ENCODE data around the gene PILRA. TPM values are rescaled to one million over a fixed set of nuclear protein-coding genes. Genes with fewer than 3 reads are reported as not detected.
"Not testable (repeated sequence)": the region's sequence is repeated elsewhere in the genome, so short reads cannot be mapped to it uniquely, and the experiment has no call there.

The PILRA gene
- total and polyA plus RNA-seq, 2 experiments from 2014 or later = 0.38 to 5.3 TPM

DNA sequence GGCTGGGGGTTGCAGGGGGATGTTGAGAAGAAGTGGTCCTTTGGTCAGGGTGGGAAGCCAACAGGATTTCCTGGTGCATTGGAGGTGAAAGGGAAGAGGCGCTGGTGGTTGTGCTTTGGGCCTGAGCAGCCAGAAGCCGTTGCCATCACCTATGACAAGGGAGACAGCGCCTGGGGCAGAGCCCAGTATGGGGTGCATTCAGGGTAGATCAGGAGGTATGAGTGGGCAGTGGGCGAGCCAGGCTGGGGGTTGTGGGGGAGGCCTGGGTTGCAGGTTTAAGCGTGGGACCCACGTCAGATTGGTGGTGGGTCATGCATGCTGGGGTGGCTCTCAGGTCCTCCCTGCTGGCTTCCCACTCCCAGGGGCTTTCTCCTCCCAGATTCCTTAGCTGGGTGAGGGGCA is 21.6 kb upstream of the PILRA start (continued):
- TF ChIP-seq, protein P1, sequence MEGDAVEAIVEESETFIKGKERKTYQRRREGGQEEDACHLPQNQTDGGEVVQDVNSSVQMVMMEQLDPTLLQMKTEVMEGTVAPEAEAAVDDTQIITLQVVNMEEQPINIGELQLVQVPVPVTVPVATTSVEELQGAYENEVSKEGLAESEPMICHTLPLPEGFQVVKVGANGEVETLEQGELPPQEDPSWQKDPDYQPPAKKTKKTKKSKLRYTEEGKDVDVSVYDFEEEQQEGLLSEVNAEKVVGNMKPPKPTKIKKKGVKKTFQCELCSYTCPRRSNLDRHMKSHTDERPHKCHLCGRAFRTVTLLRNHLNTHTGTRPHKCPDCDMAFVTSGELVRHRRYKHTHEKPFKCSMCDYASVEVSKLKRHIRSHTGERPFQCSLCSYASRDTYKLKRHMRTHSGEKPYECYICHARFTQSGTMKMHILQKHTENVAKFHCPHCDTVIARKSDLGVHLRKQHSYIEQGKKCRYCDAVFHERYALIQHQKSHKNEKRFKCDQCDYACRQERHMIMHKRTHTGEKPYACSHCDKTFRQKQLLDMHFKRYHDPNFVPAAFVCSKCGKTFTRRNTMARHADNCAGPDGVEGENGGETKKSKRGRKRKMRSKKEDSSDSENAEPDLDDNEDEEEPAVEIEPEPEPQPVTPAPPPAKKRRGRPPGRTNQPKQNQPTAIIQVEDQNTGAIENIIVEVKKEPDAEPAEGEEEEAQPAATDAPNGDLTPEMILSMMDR (conservative IDR thresholded peaks at IDR 0.05; ENCODE audit: low read depth in 2 of 2) = no peak
- no peak for TF ChIP-seq JUNB (IDR thresholded peaks at IDR 0.05; ENCODE audit: unreplicated experiment)
- no peak for TF ChIP-seq ZNF331 (CRISPR knock-in tag; IDR thresholded peaks at IDR 0.05; ENCODE audit: low read depth)
- no peak for TF ChIP-seq POLR2AphosphoS5 (IDR thresholded peaks at IDR 0.05; ENCODE audit: low read depth)
- TF ChIP-seq, protein P2, sequence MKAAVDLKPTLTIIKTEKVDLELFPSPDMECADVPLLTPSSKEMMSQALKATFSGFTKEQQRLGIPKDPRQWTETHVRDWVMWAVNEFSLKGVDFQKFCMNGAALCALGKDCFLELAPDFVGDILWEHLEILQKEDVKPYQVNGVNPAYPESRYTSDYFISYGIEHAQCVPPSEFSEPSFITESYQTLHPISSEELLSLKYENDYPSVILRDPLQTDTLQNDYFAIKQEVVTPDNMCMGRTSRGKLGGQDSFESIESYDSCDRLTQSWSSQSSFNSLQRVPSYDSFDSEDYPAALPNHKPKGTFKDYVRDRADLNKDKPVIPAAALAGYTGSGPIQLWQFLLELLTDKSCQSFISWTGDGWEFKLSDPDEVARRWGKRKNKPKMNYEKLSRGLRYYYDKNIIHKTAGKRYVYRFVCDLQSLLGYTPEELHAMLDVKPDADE (IDR thresholded peaks at IDR 0.05) = no peak
- TF ChIP-seq NANOG (IDR thresholded peaks at IDR 0.05; ENCODE audit: borderline replicate concordance) = no peak
- no peak for TF ChIP-seq EZH2phosphoT487 (IDR thresholded peaks at IDR 0.05; ENCODE audit: unreplicated experiment)
- no peak for TF ChIP-seq CREB1 (CRISPR knock-in tag; IDR thresholded peaks at IDR 0.05; ENCODE audit: low read depth)
- TF ChIP-seq EZH2 (IDR thresholded peaks at IDR 0.05; ENCODE audit: low read depth, unreplicated experiment) = no peak

DNA sequence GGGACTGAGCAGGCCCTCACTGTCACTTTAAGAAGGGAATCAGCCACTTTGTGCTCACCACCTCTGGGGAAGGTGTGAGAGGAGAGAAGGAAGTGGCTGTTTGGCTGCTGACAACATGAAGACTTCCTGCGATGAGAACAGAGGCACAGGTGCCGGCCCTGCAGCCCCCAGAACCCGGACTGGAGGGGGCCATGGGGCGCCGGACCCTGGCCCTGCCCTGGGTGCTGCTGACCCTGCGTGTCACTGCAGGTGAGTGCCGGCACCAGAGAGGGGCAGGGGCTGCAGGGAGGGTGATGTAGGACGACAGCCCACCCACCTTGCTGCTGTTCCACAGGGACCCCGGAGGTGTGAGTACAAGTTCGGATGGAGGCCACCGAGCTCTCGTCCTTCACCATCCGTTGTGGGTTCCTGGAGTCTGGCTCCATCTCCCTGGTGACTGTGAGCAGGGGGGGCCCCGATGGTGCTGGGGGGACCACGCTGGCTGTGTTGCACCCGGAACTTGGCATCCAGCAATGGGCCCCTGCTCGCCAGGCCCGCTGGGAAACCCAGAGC is 21.0 kb upstream of the PILRA start:
- not testable (repeated sequence) for H3K27ac ChIP-seq (ENCODE audit: low read depth); H3K27ac Mint-ChIP-seq; H3K4me3 Mint-ChIP-seq; H3K4me2 ChIP-seq; H3K9me3 Mint-ChIP-seq; H3K4me1 Mint-ChIP-seq; ATAC-seq; H3K9me2 ChIP-seq (ENCODE audit: insufficient read depth); H3K4me3 ChIP-seq; H3K27me3 ChIP-seq (ENCODE audit: insufficient read depth); DNase-seq (ENCODE audit: low spot score); H3K4me1 ChIP-seq (ENCODE audit: insufficient read depth); H2AFZ ChIP-seq; H3K79me2 ChIP-seq (replicated peaks; ENCODE audit: insufficient read depth); H3F3A ChIP-seq (replicated peaks; ENCODE audit: low read depth)
- H3K36me3 Mint-ChIP-seq (ENCODE audit: low read depth) = peaks cover 70% of the 10 kb centered on the region
- peaks cover 11% of the 10 kb centered on the region; the same call in 1 of the 2 replicates for H4K20me1 ChIP-seq (replicated peaks; ENCODE audit: insufficient read depth)
- H3K27me3 Mint-ChIP-seq (ENCODE audit: insufficient read depth, low read depth, poor library complexity) = peaks cover 11% of the 10 kb centered on the region
- peaks cover 33% of the 10 kb centered on the region for H3K36me3 ChIP-seq (ENCODE audit: insufficient read depth)

GRCh38 chr7:100352984-100353684 is 20.2 kb upstream of the PILRA start:
- Histone ChIP-seq H3K4me3 (no peak overlapping the region), H3K36me3 (ENCODE audit: insufficient read depth) (peaks cover 25% of the 10 kb centered on the region), H3F3A (replicated peaks; ENCODE audit: low read depth) (no peaks in the 10 kb centered on the region), H3K4me2 (no peak overlapping the region), H3K79me2 (replicated peaks; ENCODE audit: insufficient read depth) (no peaks in the 10 kb centered on the region), H2AFZ (no peak overlapping the region), H3K9me2 (ENCODE audit: insufficient read depth) (no peaks in the 10 kb centered on the region), H3K27me3 (ENCODE audit: insufficient read depth) (no peaks in the 10 kb centered on the region), H4K20me1 (replicated peaks; ENCODE audit: insufficient read depth) (peaks cover 5% of the 10 kb centered on the region; the same call in 1 of the 2 replicates), H3K27ac (ENCODE audit: low read depth) (no peak overlapping the region), H3K4me1 (ENCODE audit: insufficient read depth) (no peaks in the 10 kb centered on the region)
- Mint-ChIP-seq H3K36me3 (ENCODE audit: low read depth) (peaks cover 68% of the 10 kb centered on the region), H3K27ac (no peak overlapping the region), H3K27me3 (ENCODE audit: insufficient read depth, low read depth, poor library complexity) (peaks cover 11% of the 10 kb centered on the region), H3K4me1 (no peaks in the 10 kb centered on the region; the same call in 2 of the 3 replicates), H3K9me3 (no peaks in the 10 kb centered on the region), H3K4me3 (no peak overlapping the region)
- DNase-seq (ENCODE audit: low spot score) (no peak), ATAC-seq (no peak)
- TF ChIP-seq CREB1 (CRISPR knock-in tag; IDR thresholded peaks at IDR 0.05; ENCODE audit: low read depth) = no peak
- no peak for TF ChIP-seq EZH2phosphoT487 (IDR thresholded peaks at IDR 0.05; ENCODE audit: unreplicated experiment)
- no peak for TF ChIP-seq EZH2 (IDR thresholded peaks at IDR 0.05; ENCODE audit: low read depth, unreplicated experiment)
- TF ChIP-seq, protein P2 (IDR thresholded peaks at IDR 0.05) = no peak
- no peak for TF ChIP-seq JUNB (IDR thresholded peaks at IDR 0.05; ENCODE audit: unreplicated experiment)
